Right lobe of liver (tissue), 4 donors: ENCODE results near the gene NBPF12.
"Not testable (repeated sequence)": the region's sequence is repeated elsewhere in the genome, so short reads cannot be mapped to it uniquely, and the experiment has no call there.

Experiments used
- CTCF ChIP-seq, 4 donors: fragments of 200-600 bp in 3 of 4; fragments of 450-650 bp in 1 of 4; IDR thresholded peaks; one replicate each; pipeline versions ENCODE4 v1.5.1 to v1.8.0; 2016 to 2022; ENCODE audit warnings: antibody characterized with exemption in 4 of 4, mild to moderate bottlenecking in 2 of 4
- POLR2A ChIP-seq: fragments of 450-650 bp; IDR thresholded peaks from one replicate; pipeline ENCODE4 v1.6.1; 2017; ENCODE audit warnings: antibody characterized with exemption, mild to moderate bottlenecking
- donor health status: DM: no; HTN: no; CAD: no.
- donor health status: DM: no; HTN: no; CAD: no.
- donor health status: DM: no; HTN: yes; CAD: no.

- not testable (repeated sequence) for TF ChIP-seq CTCF (IDR thresholded peaks at IDR 0.05); POLR2A
Observed at GRCh38 chr1:147042891-147043290, 104.8 kb downstream of the NBPF12 start.
